Fibroblast of lung (primary cell): ENCODE measurements around the gene NEB. TPM values are rescaled to one million over a fixed set of nuclear protein-coding genes. Genes with fewer than 3 reads are reported as not detected.

Experiments
- DNase-seq, 2 donors: peaks; one replicate each; pipeline versions ENCODE4 v3.0.0 to v3.0.0-alpha.2; 2010; ENCODE audit warnings: low read depth in 2 of 2
- H2AFZ ChIP-seq: 2 replicates; pipeline ENCODE4 v1.5.1; 2012; ENCODE audit warnings: low read length, control low read depth, inconsistent platforms
- H3K27ac ChIP-seq: 2 replicates; pipeline ENCODE4 v1.5.1; 2011; ENCODE audit warnings: low read length, control low read depth; ENCODE audit not compliant: insufficient read depth
- H3K27me3 ChIP-seq: 2 replicates; pipeline ENCODE4 v1.5.1; 2011; ENCODE audit warnings: mild to moderate bottlenecking, low read length; ENCODE audit not compliant: control insufficient read depth, insufficient read depth
- H3K36me3 ChIP-seq: 2 replicates; pipeline ENCODE4 v1.5.1; 2011; ENCODE audit warnings: low read length; ENCODE audit not compliant: control insufficient read depth, insufficient read depth
- H3K4me1 ChIP-seq: 2 replicates; pipeline ENCODE4 v1.5.1; 2011; ENCODE audit warnings: low read length; ENCODE audit not compliant: control insufficient read depth, insufficient read depth; ENCODE audit errors: extremely low read depth
- H3K4me2 ChIP-seq: 2 replicates; pipeline ENCODE4 v1.5.1; 2011; ENCODE audit warnings: low read length, control low read depth; ENCODE audit not compliant: insufficient read depth; ENCODE audit errors: extremely low read depth
- H3K4me3 ChIP-seq, 4 experiments: fragments of 200-600 bp in 1 of 4; sonication (generic) in 1 of 4; replicated peaks in 1 of 4; 2 replicates each; pipeline ENCODE4 v1.5.1; 2011 to 2016; ENCODE audit warnings: low read length in 4 of 4, low read depth in 3 of 4, mild to moderate bottlenecking in 3 of 4, control low read depth in 2 of 4, inconsistent platforms in 1 of 4, mixed read lengths in 1 of 4; ENCODE audit not compliant: insufficient read depth in 1 of 4; ENCODE audit errors: control extremely low read depth in 1 of 4
- H3K79me2 ChIP-seq: 2 replicates; pipeline ENCODE4 v1.5.1; 2012; ENCODE audit warnings: mild to moderate bottlenecking, low read length, inconsistent platforms; ENCODE audit not compliant: control insufficient read depth, insufficient read depth
- H3K9ac ChIP-seq: 2 replicates; pipeline ENCODE4 v1.5.1; 2011; ENCODE audit warnings: mild to moderate bottlenecking, low read length, control low read depth; ENCODE audit not compliant: insufficient read depth
- H3K9me3 ChIP-seq: 2 replicates; pipeline ENCODE4 v1.5.1; 2012; ENCODE audit warnings: low read depth, low read length; ENCODE audit not compliant: control insufficient read depth, insufficient read depth
- H4K20me1 ChIP-seq: 2 replicates; pipeline ENCODE4 v1.5.1; 2011; ENCODE audit warnings: low read length; ENCODE audit not compliant: control insufficient read depth, insufficient read depth; ENCODE audit errors: extremely low read depth
- EZH2 ChIP-seq: IDR thresholded peaks from 2 replicates; pipeline ENCODE4 v1.5.1; 2012; ENCODE audit warnings: low read length, control low read depth, mild to moderate bottlenecking; ENCODE audit errors: missing control alignments
- polyA plus RNA-seq, 2 donors: library from polyadenylated mRNA; depleted of rRNA in 1 of 2; stranded (reverse) in 1 of 2; unstranded in 1 of 2; fragments of >200 nt; gene quantifications; 2 replicates each; pipeline ENCODE4 v1.2.1, GENCODE V29; 2011 to 2012; ENCODE audit warnings: missing spikeins in 1 of 2
- total RNA-seq: library from RNA; depleted of rRNA; stranded (reverse); fragments of >200 nt; gene quantifications from 2 replicates; pipeline ENCODE4 v1.2.1, GENCODE V29; 2014
- TF ChIP-seq, protein P1 (sequence below), 2 donors: IDR thresholded peaks in 1 of 2; conservative IDR thresholded peaks in 1 of 2; 1 replicate in 1 of 2; 2 replicates in 1 of 2; pipeline ENCODE4 v1.5.1; 2011 to 2012; ENCODE audit warnings: low read length in 2 of 2, control low read depth in 1 of 2, inconsistent platforms in 1 of 2, low read depth in 1 of 2, mild to moderate bottlenecking in 1 of 2

The NEB gene
- total and polyA plus RNA-seq, 2 donors (not counting 1 experiment from before 2014, with no cell fraction given): 0.17 to 0.26 TPM

GRCh38 chr2:151774506-151774905 is 40.2 kb upstream of the NEB start:
- H3K4me2 ChIP-seq: no peak overlapping the region

GRCh38 chr2:151771599-151772358 is 37.5 kb upstream of the NEB start:
- H3K9me3 ChIP-seq: no peaks in the 10 kb centered on the region

More at GRCh38 chr2:151774506-151774905, 40.2 kb upstream of the NEB start:
- Histone ChIP-seq H3K27me3 (no peaks in the 10 kb centered on the region), H2AFZ (no peak overlapping the region), H3K36me3 (no peaks in the 10 kb centered on the region), H3K4me3 (no peak overlapping the region), H3K9ac (no peak overlapping the region), H3K79me2 (no peaks in the 10 kb centered on the region), H3K9me3 (no peaks in the 10 kb centered on the region), H3K4me1 (peaks cover 12% of the 10 kb centered on the region), H4K20me1 (no peaks in the 10 kb centered on the region), H3K27ac (peak overlapping the region; percentile 41)
- DNase-seq: peak; percentile 82 to 85
- TF ChIP-seq, protein P1, sequence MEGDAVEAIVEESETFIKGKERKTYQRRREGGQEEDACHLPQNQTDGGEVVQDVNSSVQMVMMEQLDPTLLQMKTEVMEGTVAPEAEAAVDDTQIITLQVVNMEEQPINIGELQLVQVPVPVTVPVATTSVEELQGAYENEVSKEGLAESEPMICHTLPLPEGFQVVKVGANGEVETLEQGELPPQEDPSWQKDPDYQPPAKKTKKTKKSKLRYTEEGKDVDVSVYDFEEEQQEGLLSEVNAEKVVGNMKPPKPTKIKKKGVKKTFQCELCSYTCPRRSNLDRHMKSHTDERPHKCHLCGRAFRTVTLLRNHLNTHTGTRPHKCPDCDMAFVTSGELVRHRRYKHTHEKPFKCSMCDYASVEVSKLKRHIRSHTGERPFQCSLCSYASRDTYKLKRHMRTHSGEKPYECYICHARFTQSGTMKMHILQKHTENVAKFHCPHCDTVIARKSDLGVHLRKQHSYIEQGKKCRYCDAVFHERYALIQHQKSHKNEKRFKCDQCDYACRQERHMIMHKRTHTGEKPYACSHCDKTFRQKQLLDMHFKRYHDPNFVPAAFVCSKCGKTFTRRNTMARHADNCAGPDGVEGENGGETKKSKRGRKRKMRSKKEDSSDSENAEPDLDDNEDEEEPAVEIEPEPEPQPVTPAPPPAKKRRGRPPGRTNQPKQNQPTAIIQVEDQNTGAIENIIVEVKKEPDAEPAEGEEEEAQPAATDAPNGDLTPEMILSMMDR (conservative IDR thresholded peaks at IDR 0.05 in 1 of 2, IDR thresholded peaks at IDR 0.05 in 1 of 2; ENCODE audit: low read depth in 1 of 2, low read length in 2 of 2): no peak
- no peak for TF ChIP-seq EZH2

DNA sequence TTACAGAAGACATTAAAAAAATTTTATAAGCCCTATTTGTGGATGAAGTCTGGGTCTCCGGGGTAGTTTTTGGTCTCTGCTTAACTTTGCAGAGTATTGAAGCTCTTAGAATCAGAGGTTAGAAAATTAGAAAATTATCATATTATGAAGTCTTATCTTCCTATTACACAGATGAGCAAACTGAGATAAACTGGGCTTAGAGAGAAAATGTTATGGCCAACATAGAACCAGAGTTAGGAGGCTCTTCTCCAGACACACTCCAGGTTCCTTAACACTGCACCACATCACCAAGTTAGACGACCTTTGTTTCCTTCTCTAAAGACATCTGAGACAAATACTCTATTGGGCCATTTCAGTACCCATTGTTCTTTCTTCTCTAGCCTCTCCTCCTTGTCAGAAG is 36.7 kb upstream of the NEB start:
- no peaks in the 10 kb centered on the region for H3K9me3 ChIP-seq
- H3K4me1 ChIP-seq: peaks cover 12% of the 10 kb centered on the region
- H3K36me3 ChIP-seq: no peaks in the 10 kb centered on the region
- H3K9ac ChIP-seq: no peak overlapping the region
- no peak overlapping the region for H3K4me3 ChIP-seq
- DNase-seq: no peak
- TF ChIP-seq, protein P1 (conservative IDR thresholded peaks at IDR 0.05 in 1 of 2, IDR thresholded peaks at IDR 0.05 in 1 of 2; ENCODE audit: low read depth in 1 of 2, low read length in 2 of 2): no peak
- TF ChIP-seq EZH2: no peak
- H3K4me2 ChIP-seq: no peak overlapping the region
- H4K20me1 ChIP-seq: no peaks in the 10 kb centered on the region
- no peak overlapping the region for H3K27ac ChIP-seq
- H3K79me2 ChIP-seq: no peaks in the 10 kb centered on the region
- H2AFZ ChIP-seq: no peak overlapping the region
- H3K27me3 ChIP-seq: no peaks in the 10 kb centered on the region

More at GRCh38 chr2:151771599-151772358, 37.5 kb upstream of the NEB start:
- Histone ChIP-seq H4K20me1 (no peaks in the 10 kb centered on the region), H3K27me3 (no peaks in the 10 kb centered on the region), H3K9ac (no peak overlapping the region), H3K36me3 (no peaks in the 10 kb centered on the region), H3K79me2 (no peaks in the 10 kb centered on the region), H3K27ac (peak overlapping the region; percentile 15), H3K4me3 (no peak overlapping the region), H3K4me2 (no peak overlapping the region), H2AFZ (no peak overlapping the region), H3K4me1 (peaks cover 12% of the 10 kb centered on the region)
- peak; percentile 67 to 95 for DNase-seq
- TF ChIP-seq, protein P1 (conservative IDR thresholded peaks at IDR 0.05 in 1 of 2, IDR thresholded peaks at IDR 0.05 in 1 of 2; ENCODE audit: low read depth in 1 of 2, low read length in 2 of 2): no peak
- no peak for TF ChIP-seq EZH2
